GM13977 (cell line): ENCODE measurements around the gene CERS4.

Source experiments
- DNase-seq: peaks from one replicate; pipeline ENCODE4 v3.0.0; 2012; ENCODE audit warnings: low spot score
- in situ Hi-C: fragments of 300-500 bp; cut with MboI; formaldehyde crosslinking; loops from one replicate; pipeline ENCODE4 v1.12.0; 2022; ENCODE audit warnings: low sequenced_read_pairs, low pct_unique_long_range_greater_than_20kb, mixed read lengths, inconsistent platforms; ENCODE audit not compliant: unreplicated experiment
- TF ChIP-seq, protein P1 (sequence below): IDR thresholded peaks from 2 replicates; pipeline ENCODE4 v1.5.1; 2012; ENCODE audit warnings: mild to moderate bottlenecking, control low read depth; ENCODE audit not compliant: insufficient read depth; ENCODE audit errors: extremely low read depth, missing control alignments

CERS4 gene

GRCh38 chr19:8252922-8253589 is 43.9 kb downstream of the CERS4 start:
- DNase-seq = peak; percentile 88
- TF ChIP-seq, protein P1, sequence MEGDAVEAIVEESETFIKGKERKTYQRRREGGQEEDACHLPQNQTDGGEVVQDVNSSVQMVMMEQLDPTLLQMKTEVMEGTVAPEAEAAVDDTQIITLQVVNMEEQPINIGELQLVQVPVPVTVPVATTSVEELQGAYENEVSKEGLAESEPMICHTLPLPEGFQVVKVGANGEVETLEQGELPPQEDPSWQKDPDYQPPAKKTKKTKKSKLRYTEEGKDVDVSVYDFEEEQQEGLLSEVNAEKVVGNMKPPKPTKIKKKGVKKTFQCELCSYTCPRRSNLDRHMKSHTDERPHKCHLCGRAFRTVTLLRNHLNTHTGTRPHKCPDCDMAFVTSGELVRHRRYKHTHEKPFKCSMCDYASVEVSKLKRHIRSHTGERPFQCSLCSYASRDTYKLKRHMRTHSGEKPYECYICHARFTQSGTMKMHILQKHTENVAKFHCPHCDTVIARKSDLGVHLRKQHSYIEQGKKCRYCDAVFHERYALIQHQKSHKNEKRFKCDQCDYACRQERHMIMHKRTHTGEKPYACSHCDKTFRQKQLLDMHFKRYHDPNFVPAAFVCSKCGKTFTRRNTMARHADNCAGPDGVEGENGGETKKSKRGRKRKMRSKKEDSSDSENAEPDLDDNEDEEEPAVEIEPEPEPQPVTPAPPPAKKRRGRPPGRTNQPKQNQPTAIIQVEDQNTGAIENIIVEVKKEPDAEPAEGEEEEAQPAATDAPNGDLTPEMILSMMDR = peak; percentile 94
- in situ Hi-C loops = no loop called here

- DNase-seq = no peak
- TF ChIP-seq, protein P1 = no peak
- in situ Hi-C loops = no loop called here
Measured at GRCh38 chr19:8253678-8254077, 44.5 kb downstream of the CERS4 start.

GRCh38 chr19:8254286-8255001 is 45.3 kb downstream of the CERS4 start:
- DNase-seq = no peak
- in situ Hi-C loops = no loop called here
- TF ChIP-seq, protein P1 = no peak

DNA sequence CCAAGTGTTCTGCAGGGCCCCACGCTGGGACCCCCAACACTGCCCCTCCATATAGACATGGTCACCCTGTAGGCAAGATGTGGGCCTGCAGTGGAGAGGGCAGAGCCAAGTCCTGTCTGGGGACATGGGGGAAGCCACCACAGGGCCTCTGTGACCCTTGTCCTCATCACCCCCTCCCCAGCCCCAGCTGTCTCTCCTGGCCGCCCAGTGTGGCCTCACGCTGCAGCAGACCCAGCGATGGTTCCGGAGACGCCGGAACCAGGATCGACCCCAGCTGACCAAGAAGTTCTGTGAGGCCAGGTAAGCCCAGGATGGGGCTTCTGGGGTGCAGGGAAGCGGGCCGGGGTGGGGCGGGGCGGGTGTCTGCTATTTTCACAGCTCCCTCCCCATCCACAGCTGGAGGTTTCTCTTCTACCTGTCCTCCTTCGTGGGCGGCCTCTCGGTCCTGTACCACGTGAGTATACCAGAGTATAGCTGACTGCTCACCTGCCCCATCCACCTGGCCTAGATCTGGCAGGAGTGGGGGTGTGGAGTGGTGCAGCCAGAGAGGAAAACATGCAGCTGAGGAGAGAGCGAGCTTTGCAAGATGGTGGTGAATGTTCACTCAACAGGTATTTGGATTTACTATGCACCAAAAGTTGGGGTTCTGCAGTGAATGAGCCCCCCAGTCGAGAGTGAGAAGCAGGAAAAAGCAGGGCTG is 46.4 kb downstream of the CERS4 start:
- no peak for DNase-seq
- TF ChIP-seq, protein P1 = no peak
- in situ Hi-C loops = no loop called here

DNA sequence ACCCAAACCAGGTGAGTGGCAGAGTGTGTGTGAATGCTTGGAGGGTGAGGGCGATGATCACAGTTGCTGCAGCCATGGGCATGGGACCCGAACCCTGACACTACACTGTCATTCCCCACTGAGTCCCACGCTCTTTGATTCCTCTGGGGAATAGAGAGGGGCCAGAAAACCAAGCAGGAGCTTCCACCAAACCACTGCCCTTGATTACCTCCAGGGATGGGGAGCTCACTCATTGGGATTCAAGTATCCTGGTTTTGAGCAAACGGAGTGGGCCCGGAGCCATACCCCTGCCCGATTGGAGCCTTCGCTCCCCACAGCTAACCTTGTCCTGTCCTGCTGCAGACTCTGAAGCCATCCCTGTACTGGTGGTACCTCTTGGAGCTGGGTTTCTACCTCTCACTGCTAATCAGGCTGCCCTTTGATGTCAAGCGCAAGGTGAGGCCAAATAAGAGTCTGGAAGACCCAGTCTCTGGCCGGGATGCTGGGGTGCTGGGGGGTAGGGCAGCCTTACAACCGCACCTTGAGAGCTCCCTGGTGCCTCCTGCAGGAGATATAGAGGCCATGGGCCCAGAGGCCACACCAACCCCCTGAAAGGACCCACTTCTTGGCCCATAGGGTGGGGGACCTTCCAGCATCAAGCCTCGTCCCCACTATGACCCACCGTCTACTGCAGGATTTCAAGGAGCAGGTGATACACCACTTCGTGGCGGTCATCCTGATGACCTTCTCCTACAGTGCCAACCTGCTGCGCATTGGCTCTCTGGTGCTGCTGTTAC is 47.3 kb downstream of the CERS4 start:
- DNase-seq = no peak
- in situ Hi-C loops = no loop called here
- TF ChIP-seq, protein P1 = no peak

DNA sequence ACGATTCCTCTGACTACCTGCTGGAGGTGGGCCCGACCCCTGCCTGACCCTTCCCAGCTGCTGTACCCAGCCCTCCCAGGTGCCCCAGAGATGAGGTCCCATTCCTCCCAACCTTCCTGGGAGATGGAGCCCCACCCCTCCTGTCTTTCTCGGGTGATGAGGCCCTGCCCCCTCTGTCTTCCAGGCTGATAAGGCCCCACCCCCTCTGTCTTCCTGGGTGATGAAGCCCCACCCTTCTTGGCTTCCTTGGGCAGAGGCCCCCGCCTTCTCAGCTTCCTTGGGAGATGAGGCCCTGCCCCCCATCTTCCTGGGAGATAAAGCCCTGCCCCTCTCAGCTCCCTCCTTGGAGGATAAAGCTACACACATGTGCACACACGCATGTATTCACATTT is 47.9 kb downstream of the CERS4 start:
- in situ Hi-C loops = no loop called here
- TF ChIP-seq, protein P1 = no peak
- no peak for DNase-seq
